ENCODE measurements around the gene UTP25. TPM values are rescaled to one million over a fixed set of nuclear protein-coding genes. Genes with fewer than 3 reads are reported as not detected.

UTP25 gene
- total RNA-seq, 1 donor from 2014 or later, result 2.4 TPM

DNA sequence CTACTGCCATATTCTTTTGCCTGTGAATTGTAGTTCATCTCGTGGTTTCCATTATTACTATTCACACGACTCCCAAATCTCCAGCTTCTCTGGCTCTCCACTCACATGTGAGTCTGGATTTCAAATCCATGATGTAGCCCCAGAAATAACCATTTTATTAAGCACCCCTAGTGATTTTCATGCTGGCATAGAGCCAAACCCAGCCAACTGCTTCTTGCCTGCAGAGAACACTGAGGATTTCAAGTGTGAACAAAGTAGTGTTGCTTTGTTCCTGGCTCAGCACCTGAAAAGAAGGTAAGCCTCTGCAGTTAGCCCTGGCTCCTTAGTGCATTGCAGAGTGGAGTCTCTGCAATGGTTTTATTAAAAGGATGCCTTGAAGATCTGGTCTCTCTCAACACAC, 25.9 kb downstream of the UTP25 start:
- no peak overlapping the region for H3K27ac ChIP-seq (replicated peaks)
- TF ChIP-seq, protein P1, sequence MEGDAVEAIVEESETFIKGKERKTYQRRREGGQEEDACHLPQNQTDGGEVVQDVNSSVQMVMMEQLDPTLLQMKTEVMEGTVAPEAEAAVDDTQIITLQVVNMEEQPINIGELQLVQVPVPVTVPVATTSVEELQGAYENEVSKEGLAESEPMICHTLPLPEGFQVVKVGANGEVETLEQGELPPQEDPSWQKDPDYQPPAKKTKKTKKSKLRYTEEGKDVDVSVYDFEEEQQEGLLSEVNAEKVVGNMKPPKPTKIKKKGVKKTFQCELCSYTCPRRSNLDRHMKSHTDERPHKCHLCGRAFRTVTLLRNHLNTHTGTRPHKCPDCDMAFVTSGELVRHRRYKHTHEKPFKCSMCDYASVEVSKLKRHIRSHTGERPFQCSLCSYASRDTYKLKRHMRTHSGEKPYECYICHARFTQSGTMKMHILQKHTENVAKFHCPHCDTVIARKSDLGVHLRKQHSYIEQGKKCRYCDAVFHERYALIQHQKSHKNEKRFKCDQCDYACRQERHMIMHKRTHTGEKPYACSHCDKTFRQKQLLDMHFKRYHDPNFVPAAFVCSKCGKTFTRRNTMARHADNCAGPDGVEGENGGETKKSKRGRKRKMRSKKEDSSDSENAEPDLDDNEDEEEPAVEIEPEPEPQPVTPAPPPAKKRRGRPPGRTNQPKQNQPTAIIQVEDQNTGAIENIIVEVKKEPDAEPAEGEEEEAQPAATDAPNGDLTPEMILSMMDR (IDR thresholded peaks at IDR 0.05; ENCODE audit: borderline replicate concordance), result no peak
- no peak overlapping the region for H3K4me3 ChIP-seq
- H3K27me3 ChIP-seq (ENCODE audit: low read depth), result no peaks in the 10 kb centered on the region
- H3K4me1 ChIP-seq, result peaks cover 8% of the 10 kb centered on the region
- peaks cover 53% of the 10 kb centered on the region for H3K36me3 ChIP-seq
- intact Hi-C loops (cut with micrococcal nuclease), result no loop called here
- no peak for DNase-seq
- H3K9me3 ChIP-seq (replicated peaks), result no peaks in the 10 kb centered on the region

GRCh38 chr1:209854196-209854595, 26.4 kb downstream of the UTP25 start:
- no peaks in the 10 kb centered on the region for H3K27me3 ChIP-seq (ENCODE audit: low read depth)
- TF ChIP-seq, protein P1 (IDR thresholded peaks at IDR 0.05; ENCODE audit: borderline replicate concordance), result no peak
- no peaks in the 10 kb centered on the region for H3K9me3 ChIP-seq (replicated peaks)
- H3K36me3 ChIP-seq, result peaks cover 47% of the 10 kb centered on the region
- peaks cover 8% of the 10 kb centered on the region for H3K4me1 ChIP-seq
- DNase-seq, result no peak
- H3K27ac ChIP-seq (replicated peaks), result no peak overlapping the region
- intact Hi-C loops (cut with micrococcal nuclease), result no loop called here
- no peak overlapping the region for H3K4me3 ChIP-seq

DNA sequence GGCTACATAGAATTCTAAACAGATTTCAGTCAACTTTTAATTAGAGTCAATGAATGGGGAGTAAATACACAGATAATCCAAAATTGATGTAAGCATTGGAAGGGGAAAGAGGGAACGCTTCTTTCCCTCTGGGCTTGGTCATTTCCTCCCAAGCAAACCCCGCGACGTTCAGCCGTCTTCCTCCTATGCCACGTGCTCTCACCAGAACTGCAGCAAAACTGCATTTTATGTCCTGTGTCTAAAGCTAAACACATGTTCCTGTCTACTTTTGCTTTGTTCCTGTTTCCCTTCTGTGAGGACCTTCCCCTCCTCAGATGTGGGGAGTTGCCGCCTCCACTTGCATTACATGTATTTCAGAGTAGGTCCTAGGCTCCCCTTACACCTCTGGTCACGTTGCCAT, 27.2 kb downstream of the UTP25 start:
- intact Hi-C loops (cut with micrococcal nuclease), result no loop called here
- H3K36me3 ChIP-seq, result peaks cover 46% of the 10 kb centered on the region

DNA sequence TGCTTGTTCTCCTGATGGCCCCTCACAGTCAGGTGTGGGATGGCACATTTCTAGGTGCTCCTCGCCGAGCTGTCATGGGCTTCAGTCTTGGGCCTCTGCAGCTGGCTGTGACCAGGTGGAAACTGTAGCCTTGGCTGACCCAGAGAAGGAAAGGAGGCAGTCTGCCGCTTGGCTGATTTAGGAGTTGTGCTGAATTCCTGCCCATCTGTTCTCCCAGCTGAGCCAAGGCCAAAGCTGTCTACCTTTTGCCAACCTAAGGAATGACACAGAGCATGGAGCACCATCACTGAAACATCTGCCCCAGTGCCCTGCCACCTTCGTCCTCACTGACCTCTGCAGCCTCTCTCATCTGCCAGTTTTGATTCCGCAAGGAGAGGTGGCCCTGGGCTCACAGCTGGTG, 27.9 kb downstream of the UTP25 start:
- peaks cover 42% of the 10 kb centered on the region for H3K36me3 ChIP-seq
- H3K4me1 ChIP-seq, result peaks cover 2% of the 10 kb centered on the region
- no peaks in the 10 kb centered on the region for H3K27me3 ChIP-seq (ENCODE audit: low read depth)
- H3K27ac ChIP-seq (replicated peaks), result no peak overlapping the region
- H3K4me3 ChIP-seq, result no peak overlapping the region
- TF ChIP-seq, protein P1 (IDR thresholded peaks at IDR 0.05; ENCODE audit: borderline replicate concordance), result no peak
- no peak for DNase-seq
- H3K9me3 ChIP-seq (replicated peaks), result no peaks in the 10 kb centered on the region
- intact Hi-C loops (cut with micrococcal nuclease), result no loop called here

More for the DNA sequence above, 27.2 kb downstream of the UTP25 start:
- H3K9me3 ChIP-seq (replicated peaks), result no peaks in the 10 kb centered on the region
- no peaks in the 10 kb centered on the region for H3K27me3 ChIP-seq (ENCODE audit: low read depth)
- H3K4me3 ChIP-seq, result no peak overlapping the region
- no peak for DNase-seq
- no peak overlapping the region for H3K27ac ChIP-seq (replicated peaks)
- H3K4me1 ChIP-seq, result peaks cover 7% of the 10 kb centered on the region
- TF ChIP-seq, protein P1 (IDR thresholded peaks at IDR 0.05; ENCODE audit: borderline replicate concordance), result no peak

- no peak overlapping the region for H3K27ac ChIP-seq (replicated peaks)
- no peaks in the 10 kb centered on the region for H3K4me1 ChIP-seq
- intact Hi-C loops (cut with micrococcal nuclease), result no loop called here
- peaks cover 12% of the 10 kb centered on the region for H3K36me3 ChIP-seq
- no peak for DNase-seq
- H3K27me3 ChIP-seq (ENCODE audit: low read depth), result peaks cover 29% of the 10 kb centered on the region
- no peaks in the 10 kb centered on the region for H3K9me3 ChIP-seq (replicated peaks)
- H3K4me3 ChIP-seq, result no peak overlapping the region
- TF ChIP-seq, protein P1 (IDR thresholded peaks at IDR 0.05; ENCODE audit: borderline replicate concordance), result no peak
Measured at GRCh38 chr1:209858561-209859103, 30.9 kb downstream of the UTP25 start.
